GM21390 (cell line): ENCODE data around the gene TNK1.
"Not testable (repeated sequence)": the region's sequence is repeated elsewhere in the genome, so short reads cannot be mapped to it uniquely, and the experiment has no call there.

Experiments
- ATAC-seq: cut with Tn5 transposase; IDR thresholded peaks from one replicate; pipeline ENCODE4 v1.9.1; 2021; ENCODE audit not compliant: unreplicated experiment

TNK1 gene

GRCh38 chr17:7355053-7355452 lies 25.8 kb upstream of the TNK1 start, which contains the start of gene TMEM95:
Gene TMEM95, plus strand, starts transcription at chr17:7355156. Its CDS starts 49 bp downstream, at chr17:7355205.
- ATAC-seq = no peak

- no peak for ATAC-seq
Measured at GRCh38 chr17:7355573-7355972, 25.3 kb upstream of the TNK1 start.

- ATAC-seq = no peak
Measured at GRCh38 chr17:7356072-7356549, 24.8 kb upstream of the TNK1 start.

GRCh38 chr17:7356756-7357155 lies 24.1 kb upstream of the TNK1 start:
- ATAC-seq = no peak

- no peak for ATAC-seq
Measured at GRCh38 chr17:7357381-7357780, 23.5 kb upstream of the TNK1 start.

GRCh38 chr17:7361906-7362305 lies 19.0 kb upstream of the TNK1 start:
- no peak for ATAC-seq

- ATAC-seq = no peak
Measured at GRCh38 chr17:7363311-7363710, 17.6 kb upstream of the TNK1 start.

GRCh38 chr17:7365963-7366362 lies 14.9 kb upstream of the TNK1 start:
- ATAC-seq = not testable (repeated sequence)

GRCh38 chr17:7367083-7367482 lies 13.8 kb upstream of the TNK1 start:
- no peak for ATAC-seq

GRCh38 chr17:7367918-7368598 lies 12.8 kb upstream of the TNK1 start:
- ATAC-seq = no peak

GRCh38 chr17:7368599-7368994 lies 12.3 kb upstream of the TNK1 start:
- not testable (repeated sequence) for ATAC-seq

- ATAC-seq = no peak
Measured at GRCh38 chr17:7369825-7370224, 11.1 kb upstream of the TNK1 start.

GRCh38 chr17:7370853-7371252 lies 10.0 kb upstream of the TNK1 start:
- no peak for ATAC-seq

GRCh38 chr17:7374353-7374752 lies 6.5 kb upstream of the TNK1 start:
- ATAC-seq = no peak

GRCh38 chr17:7379134-7379533 lies 1.8 kb upstream of the TNK1 start:
- ATAC-seq = no peak

GRCh38 chr17:7380321-7380720 lies 568 bp upstream of the TNK1 start:
- ATAC-seq = no peak

- ATAC-seq = no peak
Measured at GRCh38 chr17:7382901-7383300, 2.0 kb downstream of the TNK1 start.

- ATAC-seq = no peak
Measured at GRCh38 chr17:7383371-7383741, 2.5 kb downstream of the TNK1 start.

GRCh38 chr17:7383742-7384488 lies 3.0 kb downstream of the TNK1 start:
- peak; percentile 64 for ATAC-seq

- ATAC-seq = no peak
Measured at GRCh38 chr17:7384489-7385081, 3.7 kb downstream of the TNK1 start.

- ATAC-seq = no peak
Measured at GRCh38 chr17:7388856-7389255, 8.0 kb downstream of the TNK1 start.
